ENCODE data around the gene TNFSF13B.

TNFSF13B gene

GRCh38 chr13:108346376-108346775, 76.9 kb downstream of the TNFSF13B start:
- DNase-seq (ENCODE audit: low read depth in 2 of 2), result no peak

GRCh38 chr13:108349269-108349668, 79.8 kb downstream of the TNFSF13B start:
- DNase-seq (ENCODE audit: low read depth in 2 of 2), result no peak

GRCh38 chr13:108350579-108350978, 81.1 kb downstream of the TNFSF13B start:
- no peak for DNase-seq (ENCODE audit: low read depth in 2 of 2)

GRCh38 chr13:108352599-108352998, 83.1 kb downstream of the TNFSF13B start:
- no peak for DNase-seq (ENCODE audit: low read depth in 2 of 2)

GRCh38 chr13:108357228-108357627, 87.7 kb downstream of the TNFSF13B start:
- no peak for DNase-seq (ENCODE audit: low read depth in 2 of 2)

Measured in stimulated activated CD8-positive, alpha-beta memory T cell treated with anti-CD3 and anti-CD28 coated beads, Interleukin-7, amount 100 ng/mL, for 4 hours (primary cell).